COLO668 (cell line): ENCODE measurements around the gene SUN5.
"Not testable (repeated sequence)": the region's sequence is repeated elsewhere in the genome, so short reads cannot be mapped to it uniquely, and the experiment has no call there.

Experiments
- DNase-seq: peaks from one replicate; lab custom pipeline; 2025; ENCODE audit not compliant: unreplicated experiment; lab: John Stamatoyannopoulos, UW

The SUN5 gene, protein sequence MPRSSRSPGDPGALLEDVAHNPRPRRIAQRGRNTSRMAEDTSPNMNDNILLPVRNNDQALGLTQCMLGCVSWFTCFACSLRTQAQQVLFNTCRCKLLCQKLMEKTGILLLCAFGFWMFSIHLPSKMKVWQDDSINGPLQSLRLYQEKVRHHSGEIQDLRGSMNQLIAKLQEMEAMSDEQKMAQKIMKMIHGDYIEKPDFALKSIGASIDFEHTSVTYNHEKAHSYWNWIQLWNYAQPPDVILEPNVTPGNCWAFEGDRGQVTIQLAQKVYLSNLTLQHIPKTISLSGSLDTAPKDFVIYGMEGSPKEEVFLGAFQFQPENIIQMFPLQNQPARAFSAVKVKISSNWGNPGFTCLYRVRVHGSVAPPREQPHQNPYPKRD

GRCh38 chr20:33004141-33004751 is at the start of gene SUN5:
SUN5 (minus strand) TSS chr20:33004433; CDS start chr20:33004340, 93 bp downstream.
- DNase-seq, result no peak

- DNase-seq, result no peak
These were observed 49.3 kb upstream of the SUN5 start, which contains the start of gene BPIFB3 for GRCh38 chr20:33053291-33054106. BPIFB3 (plus strand) TSS chr20:33053903; CDS start chr20:33055436, 1,533 bp downstream.

DNA sequence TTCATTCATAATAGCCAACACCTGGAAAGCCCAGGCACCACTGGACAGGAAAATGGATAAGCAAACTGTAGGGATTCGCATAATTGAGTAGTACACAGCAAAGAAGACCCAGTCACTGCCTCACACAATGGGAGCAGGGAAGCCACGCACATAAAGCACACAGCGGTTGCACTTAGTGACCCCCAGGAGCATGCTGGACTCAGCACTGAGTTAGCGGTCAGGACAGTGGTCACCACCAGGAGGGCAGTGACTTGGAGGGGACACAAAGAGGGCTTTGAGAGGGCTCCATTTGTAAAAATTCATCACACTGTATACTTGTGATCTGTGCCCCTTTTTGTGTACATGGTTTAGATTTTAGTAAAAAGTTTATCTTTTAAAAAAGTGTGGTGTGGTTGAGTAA is 47.1 kb upstream of the SUN5 start:
- no peak for DNase-seq

- no peak for DNase-seq
These were observed 42.2 kb upstream of the SUN5 start for GRCh38 chr20:33046412-33046811.

DNA sequence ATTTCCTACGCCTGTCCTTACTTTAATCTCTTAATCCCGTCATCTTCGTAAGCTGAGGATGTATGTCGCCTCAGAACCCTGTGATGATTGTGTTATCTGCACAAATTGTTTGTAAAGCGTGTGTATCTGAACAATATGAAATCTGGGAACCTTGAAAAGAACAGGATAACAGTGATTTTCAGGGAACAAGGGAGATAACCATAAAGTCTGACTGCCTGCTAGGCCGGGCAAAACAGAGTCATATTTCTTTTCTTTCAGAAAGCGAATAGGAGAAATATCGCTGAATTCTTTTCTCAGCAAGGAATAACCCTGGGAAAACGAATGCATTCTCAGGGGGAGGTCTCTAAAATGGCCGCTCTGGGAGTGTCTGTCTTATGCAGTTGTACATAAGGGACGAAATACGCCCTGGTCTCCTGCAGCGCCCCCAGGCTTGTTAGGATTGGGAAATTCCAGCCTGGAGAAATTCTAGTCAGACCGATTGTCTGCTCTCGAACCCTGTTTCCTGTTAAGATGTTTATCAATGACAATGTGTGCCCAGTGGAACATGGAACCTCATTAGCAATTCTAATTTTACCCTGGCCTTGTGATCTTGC is 41.0 kb upstream of the SUN5 start:
- DNase-seq, result not testable (repeated sequence)

GRCh38 chr20:33043731-33044181 is 39.5 kb upstream of the SUN5 start:
- DNase-seq, result no peak

DNA sequence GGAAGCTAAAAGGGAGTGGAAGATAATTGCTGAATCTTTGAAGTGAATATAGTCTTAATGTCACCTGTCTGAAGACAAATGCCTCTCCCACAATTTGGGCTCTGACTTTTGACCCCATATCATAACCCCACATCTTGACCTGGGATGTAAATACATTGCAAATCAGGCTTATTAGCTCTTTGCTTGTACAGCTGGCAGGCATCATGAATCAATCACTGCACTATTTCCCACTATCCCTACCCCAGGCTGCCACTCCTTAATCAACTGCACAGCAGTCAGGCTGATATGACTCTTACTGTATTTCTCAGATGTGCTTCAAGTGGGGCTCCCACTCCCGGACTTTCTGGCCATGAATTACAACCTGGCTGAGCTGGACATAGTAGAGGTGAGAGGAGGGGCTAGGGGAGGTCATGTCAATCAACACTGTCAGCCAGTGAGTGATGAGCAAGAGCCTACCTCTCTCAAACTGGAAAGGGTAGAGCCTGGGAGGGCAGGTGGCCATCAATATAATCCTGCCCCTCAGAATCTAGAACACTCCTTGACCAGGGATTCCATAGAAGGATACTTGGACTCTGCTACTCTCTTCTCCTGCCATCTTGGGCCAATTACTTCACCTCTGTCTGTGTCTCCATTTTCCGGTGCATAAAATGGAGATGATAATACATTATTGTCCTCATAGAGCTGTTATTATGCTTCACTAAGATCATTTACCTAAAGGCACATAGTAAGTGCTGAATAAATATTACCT is 38.9 kb upstream of the SUN5 start:
- DNase-seq, result no peak

DNA sequence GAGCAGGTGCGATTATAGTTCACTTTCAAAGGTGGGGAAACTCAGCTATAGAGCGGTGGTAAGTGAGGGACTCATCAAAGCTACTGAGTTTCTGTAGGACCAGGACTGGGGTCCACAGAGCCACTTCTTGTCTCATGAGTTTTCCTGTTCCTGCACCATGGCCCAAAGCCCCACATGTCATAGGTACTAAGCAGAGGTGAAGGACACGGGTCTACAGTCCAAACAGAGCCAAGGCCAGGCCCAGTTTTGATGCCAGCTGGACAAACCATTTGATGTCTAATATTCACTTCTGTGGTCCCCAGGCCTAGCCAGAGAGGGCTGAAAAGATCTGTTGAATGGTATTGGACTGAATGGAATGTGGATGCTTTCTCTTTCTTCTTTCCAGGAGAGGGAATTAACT is 38.2 kb upstream of the SUN5 start:
- DNase-seq, result no peak

DNA sequence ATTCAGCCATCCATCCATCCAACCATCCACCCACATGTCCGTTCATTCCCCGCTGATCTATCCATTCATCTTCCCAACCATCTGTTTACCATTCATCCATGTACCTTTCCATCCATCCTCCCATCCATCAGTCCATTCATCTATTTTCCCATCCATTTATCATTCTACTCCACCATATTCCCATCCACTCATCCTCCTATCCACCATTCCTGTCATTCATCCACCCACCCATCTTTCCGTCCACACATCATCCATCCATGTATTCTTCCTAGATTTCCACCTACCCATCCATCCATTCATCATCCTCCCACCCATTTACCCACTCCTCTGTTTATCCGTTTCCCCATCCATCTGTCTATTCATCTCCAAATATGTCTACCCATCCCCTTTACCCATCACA is 34.0 kb upstream of the SUN5 start:
- no peak for DNase-seq

DNA sequence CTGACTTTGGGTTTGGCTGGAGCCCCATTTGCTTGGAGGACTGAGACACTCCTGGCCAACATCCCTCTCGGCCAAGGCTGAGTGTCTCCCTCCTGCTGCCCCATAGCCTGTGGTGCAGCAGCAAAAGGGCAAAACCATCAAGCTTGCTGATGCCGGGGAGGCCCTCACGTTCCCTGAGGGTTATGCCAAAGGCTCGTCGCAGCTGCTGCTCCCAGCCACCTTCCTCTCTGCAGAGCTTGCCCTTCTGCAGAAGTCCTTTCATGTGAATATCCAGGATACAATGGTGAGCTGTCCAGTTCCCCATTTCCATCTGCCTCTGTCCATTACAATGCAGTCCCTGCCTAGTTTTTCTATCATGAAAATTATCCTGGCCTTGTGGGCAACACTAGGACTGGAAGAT is 33.2 kb upstream of the SUN5 start:
- no peak for DNase-seq

DNA sequence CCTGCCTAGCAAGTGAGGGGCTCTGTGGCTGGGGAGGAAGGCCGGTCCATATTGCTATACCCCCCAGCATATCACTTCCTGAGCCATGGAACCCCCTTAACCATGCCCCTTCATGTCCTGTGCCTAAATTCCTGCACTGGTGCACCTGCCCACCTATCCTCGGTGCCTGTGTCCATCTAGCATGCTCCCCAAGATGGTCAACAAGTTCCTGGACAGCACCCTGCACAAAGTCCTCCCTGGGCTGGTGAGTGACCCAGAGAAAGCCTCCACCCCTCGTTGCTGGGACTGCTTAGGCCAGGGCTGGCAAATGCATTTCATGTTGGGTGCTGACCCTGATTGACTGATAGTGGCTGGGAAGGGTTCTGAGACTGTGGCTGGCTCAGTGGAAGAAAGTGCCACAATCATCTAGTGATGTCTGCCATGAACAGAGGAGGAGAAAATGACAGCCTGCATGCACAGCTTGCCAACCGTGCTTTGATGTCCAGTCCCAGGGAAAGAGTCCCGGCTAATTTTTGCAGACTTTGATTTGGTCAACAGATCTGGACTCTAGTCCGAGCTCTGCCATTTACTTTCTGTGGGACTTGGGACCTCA is 30.8 kb upstream of the SUN5 start:
- DNase-seq, result no peak

GRCh38 chr20:33034115-33034514 is 29.9 kb upstream of the SUN5 start:
- DNase-seq, result no peak

DNA sequence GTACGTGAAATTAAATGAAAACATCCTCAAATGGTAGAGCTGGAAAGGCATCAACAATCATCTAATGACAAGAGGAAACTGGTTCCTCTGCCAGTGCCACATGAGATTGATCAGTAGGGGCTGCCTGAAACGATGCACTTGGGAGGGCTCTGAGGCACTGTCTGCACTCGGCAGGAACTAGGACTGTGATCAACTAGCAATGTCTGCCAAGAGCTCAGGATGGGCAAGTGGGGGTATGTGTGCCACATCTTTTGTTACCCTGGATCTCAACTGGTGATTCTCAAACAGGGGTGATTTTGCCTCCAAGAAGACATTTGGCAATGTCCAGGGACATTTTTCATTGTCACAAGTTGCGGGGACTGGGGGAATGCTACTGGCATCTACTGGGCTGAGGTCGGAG is 29.1 kb upstream of the SUN5 start:
- no peak for DNase-seq

GRCh38 chr20:33032555-33032954 is 28.3 kb upstream of the SUN5 start:
- no peak for DNase-seq

GRCh38 chr20:33031531-33031930 is 27.3 kb upstream of the SUN5 start, which contains the start of gene BPIFB6:
BPIFB6 (plus strand) TSS chr20:33031648; CDS start chr20:33031648, 0 bp downstream.
- DNase-seq, result no peak

- no peak for DNase-seq
These were observed 26.3 kb upstream of the SUN5 start for GRCh38 chr20:33030569-33030968.

DNA sequence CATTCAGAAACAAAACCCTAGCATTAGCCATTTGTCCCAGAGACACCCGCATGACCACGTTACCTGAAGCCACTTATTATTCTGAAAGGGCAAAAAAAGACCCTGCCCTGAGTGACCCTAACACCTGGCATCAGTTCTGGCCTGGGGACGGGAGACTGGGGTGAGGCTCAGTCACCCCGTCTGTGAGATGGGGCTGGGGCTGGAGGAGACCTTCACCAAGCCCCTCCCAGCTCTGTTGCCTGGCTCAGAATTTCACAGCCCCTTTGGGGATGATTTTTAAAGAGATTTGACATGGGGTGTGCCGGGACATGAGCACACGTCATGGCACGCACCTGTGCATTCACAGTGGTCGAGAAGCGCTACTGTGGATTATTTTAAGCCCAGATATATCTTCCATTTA is 25.8 kb upstream of the SUN5 start:
- no peak for DNase-seq

DNA sequence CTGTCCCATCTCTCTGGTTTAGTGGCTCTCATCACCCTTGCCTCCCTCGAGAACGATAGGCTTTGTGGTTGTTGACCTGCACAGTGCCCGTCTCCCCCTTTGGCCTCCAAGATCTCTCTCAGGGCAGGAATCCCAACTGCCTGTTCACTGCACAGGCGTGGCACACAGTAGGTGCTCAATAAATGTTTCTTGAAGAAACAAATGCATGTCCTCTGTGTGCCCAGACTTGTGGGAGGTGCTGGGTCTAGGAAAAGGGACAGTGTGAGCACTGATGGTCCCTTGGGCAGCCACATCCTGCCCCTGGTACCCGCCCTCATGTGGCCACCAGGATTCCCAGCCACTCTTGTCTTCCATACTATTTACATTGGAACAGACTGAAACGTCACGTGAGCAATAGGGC is 24.6 kb upstream of the SUN5 start:
- no peak for DNase-seq

- DNase-seq, result no peak
These were observed 23.8 kb upstream of the SUN5 start for GRCh38 chr20:33027769-33028751.
